ENCODE data around the gene PSMB3. TPM values are rescaled to one million over a fixed set of nuclear protein-coding genes. Genes with fewer than 3 reads are reported as not detected.

The PSMB3 gene
- total RNA-seq, 1 experiment from 2014 or later: 346 TPM

GRCh38 chr17:38797158-38797490, 44.6 kb downstream of the PSMB3 start:
- Histone ChIP-seq H3K79me2 (ENCODE audit: insufficient read depth, low read length) (peaks cover 57% of the 10 kb centered on the region), H3K27ac (ENCODE audit: low read depth, low read length) (no peak overlapping the region), H3K4me1 (ENCODE audit: control insufficient read depth in 1 of 2, insufficient read depth in 2 of 2, low read length in 2 of 2) (peaks cover 11 to 20% of the 10 kb centered on the region in 2 experiments), H3K9me2 (ENCODE audit: insufficient read depth) (no peaks in the 10 kb centered on the region), H3K27me3 (ENCODE audit: insufficient read depth, low read length) (no peaks in the 10 kb centered on the region), H3K36me3 (ENCODE audit: control insufficient read depth in 1 of 2, insufficient read depth in 2 of 2, low read length in 2 of 2) (peaks cover 4 to 17% of the 10 kb centered on the region in 2 experiments; a peak in 3 of 4 replicates), H2AFZ (ENCODE audit: low read depth, low read length, poor library complexity, severe bottlenecking) (no peak overlapping the region), H3K9me3 (ENCODE audit: control insufficient read depth in 1 of 2, insufficient read depth in 1 of 2, low read depth in 1 of 2, low read length in 2 of 2) (no peaks in the 10 kb centered on the region), H3K4me3 (replicated peaks in 1 of 2; ENCODE audit: low read depth in 1 of 2, low read length in 2 of 2) (no peak overlapping the region), H3K9ac (ENCODE audit: low read length) (no peak overlapping the region), H3K4me2 (ENCODE audit: low read length) (no peak overlapping the region; the same call in 1 of the 2 replicates), H4K20me1 (ENCODE audit: insufficient read depth) (no peaks in the 10 kb centered on the region)
- ChIA-PET RAD21 (ENCODE audit: low non-redundant PET in 1 of 2, low total read pairs in 2 of 2, uncharacterized antibody in 2 of 2, unreplicated experiment in 2 of 2) (no interaction called here), POLR2A (interaction anchor here (1.1 kb wide), 1 partner anchor 45 kb away, joined by 3 read pairs; the partner anchor contains the start of gene PSMB3), CTCF (no interaction called here)
- BruUV-seq (replicated peaks): no TSS peak
- ATAC-seq (no peak), DNase-seq (ENCODE audit: low read depth, low spot score) (no peak)
- intact Hi-C loops (cut with micrococcal nuclease): loop anchor here (5.0 kb wide), 1 partner anchor 45 kb away; the partner anchor contains the start of gene PSMB3
- TF ChIP-seq MAX (IDR thresholded peaks at IDR 0.05) (no peak), ZBTB33 (IDR thresholded peaks at IDR 0.05; ENCODE audit: extremely low read depth, insufficient replicate concordance, low read length) (no peak), TCF7L2 (IDR thresholded peaks at IDR 0.05; ENCODE audit: borderline replicate concordance, extremely low read depth, insufficient read depth, insufficient read length) (no peak), CTCF (IDR thresholded peaks at IDR 0.05 in 2 of 3, conservative IDR thresholded peaks at IDR 0.05 in 1 of 3; ENCODE audit: borderline replicate concordance in 1 of 3, insufficient read depth in 1 of 3, low read depth in 2 of 3, low read length in 2 of 3) (no peak)

All from HCT116 (cell line).